Keratinocyte (primary cell): ENCODE results near the gene C5orf24. TPM values are rescaled to one million over a fixed set of nuclear protein-coding genes. Genes with fewer than 3 reads are reported as not detected.

Experiments
- DNase-seq: peaks from one replicate; pipeline ENCODE4 v3.0.0-alpha.2; 2011; ENCODE audit warnings: low read depth, missing footprints, low spot score
- FAIRE-seq: peaks from 2 replicates; lab custom pipeline; 2011; peaks lifted over from hg19 to GRCh38; lab: Jason Lieb, UNC
- H2AFZ ChIP-seq: 2 replicates; pipeline ENCODE4 v1.6.0; 2012; ENCODE audit warnings: low read length, control low read depth, inconsistent platforms; ENCODE audit not compliant: control insufficient read depth
- H3K27ac ChIP-seq: 2 replicates; pipeline ENCODE4 v1.5.1; 2011; ENCODE audit warnings: low read length; ENCODE audit not compliant: control insufficient read depth, insufficient read depth
- H3K27me3 ChIP-seq: 3 replicates; pipeline ENCODE4 v1.6.0; 2011; ENCODE audit warnings: low read length; ENCODE audit not compliant: control insufficient read depth, insufficient read depth; ENCODE audit errors: extremely low read depth
- H3K36me3 ChIP-seq, 2 experiments: 2 replicates in 1 of 2; 3 replicates in 1 of 2; pipeline ENCODE4 v1.5.1; 2011; ENCODE audit warnings: low read length in 2 of 2, mild to moderate bottlenecking in 1 of 2; ENCODE audit not compliant: control insufficient read depth in 2 of 2, insufficient read depth in 2 of 2; ENCODE audit errors: extremely low read depth in 1 of 2
- H3K4me1 ChIP-seq: 3 replicates; pipeline ENCODE4 v1.5.1; 2011; ENCODE audit warnings: low read length; ENCODE audit not compliant: control insufficient read depth, insufficient read depth; ENCODE audit errors: extremely low read depth
- H3K4me2 ChIP-seq: 3 replicates; pipeline ENCODE4 v1.6.0; 2011; ENCODE audit warnings: low read depth, low read length; ENCODE audit not compliant: control insufficient read depth, insufficient read depth; ENCODE audit errors: extremely low read depth
- H3K4me3 ChIP-seq, 3 experiments: fragments of 200-600 bp in 1 of 3; sonication (generic) in 1 of 3; 2 replicates in 2 of 3; 3 replicates in 1 of 3; pipeline ENCODE4 v1.5.1; 2011 to 2016; ENCODE audit warnings: low read length in 3 of 3, mild to moderate bottlenecking in 3 of 3, control low read depth in 2 of 3, inconsistent platforms in 1 of 3, low read depth in 1 of 3, mixed read lengths in 1 of 3, mixed run types in 1 of 3, moderate library complexity in 1 of 3; ENCODE audit not compliant: control insufficient read depth in 2 of 3, insufficient read depth in 2 of 3; ENCODE audit errors: extremely low read depth in 1 of 3
- H3K79me2 ChIP-seq: 2 replicates; pipeline ENCODE4 v1.6.0; 2012; ENCODE audit warnings: low read length; ENCODE audit not compliant: control insufficient read depth, insufficient read depth
- H3K9ac ChIP-seq: 3 replicates; pipeline ENCODE4 v1.6.0; 2011; ENCODE audit warnings: low read length; ENCODE audit not compliant: control insufficient read depth, insufficient read depth; ENCODE audit errors: extremely low read depth
- H3K9me1 ChIP-seq: 3 replicates; pipeline ENCODE4 v1.6.0; 2011; ENCODE audit warnings: low read length; ENCODE audit not compliant: control insufficient read depth, insufficient read depth; ENCODE audit errors: extremely low read depth
- H3K9me3 ChIP-seq: 2 replicates; pipeline ENCODE4 v1.5.1; 2012; ENCODE audit warnings: low read depth, low read length; ENCODE audit not compliant: control insufficient read depth
- H4K20me1 ChIP-seq: 3 replicates; pipeline ENCODE4 v1.6.0; 2011; ENCODE audit warnings: low read length; ENCODE audit not compliant: control insufficient read depth, insufficient read depth; ENCODE audit errors: extremely low read depth
- EZH2 ChIP-seq: IDR thresholded peaks from one replicate; pipeline ENCODE4 v1.6.1; 2012; ENCODE audit warnings: inconsistent platforms, mild to moderate bottlenecking, low read length, moderate library complexity
- dilution Hi-C: fragments of 300-500 bp; cut with MboI; formaldehyde crosslinking; loops from one replicate; pipeline ENCODE4 v1.7.0; 2020; ENCODE audit warnings: low sequenced_read_pairs; ENCODE audit not compliant: extremely low pct_ligation_motif_present
- polyA plus RNA-seq, 5 experiments: library from polyadenylated mRNA; depleted of rRNA in 3 of 5; stranded (reverse) in 3 of 5; stranded (forward) in 1 of 5; unstranded in 1 of 5; fragments of >200 nt; gene quantifications; 1 replicate in 1 of 5; 2 replicates in 3 of 5; 3 replicates in 1 of 5; pipeline versions ENCODE4 v1.2.1 to v1.2.3, GENCODE V29; 2011 to 2012; ENCODE audit warnings: missing spikeins in 2 of 5, low read depth in 1 of 5, low replicate concordance in 1 of 5
- TF ChIP-seq, protein P1 (sequence below), 3 experiments: IDR thresholded peaks in 1 of 3; conservative IDR thresholded peaks in 1 of 3; optimal IDR thresholded peaks in 1 of 3; 2 replicates in 2 of 3; 3 replicates in 1 of 3; pipeline versions ENCODE3 to v1.5.1; 2011; ENCODE audit warnings: low read length in 3 of 3, mild to moderate bottlenecking in 3 of 3, moderate library complexity in 2 of 3, control low read depth in 1 of 3, inconsistent platforms in 1 of 3; ENCODE audit not compliant: insufficient read depth in 2 of 3; ENCODE audit errors: extremely low read depth in 1 of 3

C5orf24 gene
- polyA plus RNA-seq, 1 donor (not counting 4 experiments of a cell fraction or from before 2014, with no cell fraction given), result 36.5 TPM

DNA sequence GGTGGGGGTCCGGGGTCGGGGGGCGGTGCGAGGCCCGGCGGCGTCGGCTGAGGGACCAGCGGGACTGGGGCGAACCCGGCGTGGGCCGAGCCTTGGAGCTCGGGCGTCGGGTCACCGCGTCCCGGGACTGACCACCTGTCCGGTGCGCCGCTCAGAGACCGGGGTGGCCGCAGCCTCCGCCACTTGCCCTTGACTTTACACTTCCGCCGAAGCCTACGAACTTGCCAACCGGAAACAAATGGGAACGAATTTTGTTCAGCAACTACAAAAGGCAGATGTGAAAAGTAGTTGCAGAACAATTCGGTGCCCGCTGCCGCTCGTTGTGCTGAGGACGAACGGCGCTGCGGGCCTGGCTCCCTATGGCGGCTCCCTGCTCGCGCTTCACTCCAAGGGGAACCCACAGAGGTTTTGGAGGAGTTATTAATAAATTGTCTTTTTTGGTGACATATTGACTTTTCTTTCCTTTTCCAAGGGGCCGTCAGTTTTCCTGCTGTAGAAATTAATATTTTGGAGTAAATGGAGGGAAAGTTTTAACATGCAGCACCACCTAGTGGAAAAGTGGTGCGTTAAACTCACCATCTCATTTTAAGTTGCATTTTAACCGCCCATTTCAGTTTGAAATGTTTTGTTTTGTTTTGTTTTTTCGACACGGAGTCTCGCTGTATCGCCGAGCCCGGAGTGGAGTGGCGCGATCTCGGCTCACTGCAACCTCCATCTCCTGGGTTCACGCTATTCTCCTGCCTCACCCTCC lies 59.7 kb downstream of the C5orf24 start:
- no peak for TF ChIP-seq EZH2
- TF ChIP-seq, protein P1, sequence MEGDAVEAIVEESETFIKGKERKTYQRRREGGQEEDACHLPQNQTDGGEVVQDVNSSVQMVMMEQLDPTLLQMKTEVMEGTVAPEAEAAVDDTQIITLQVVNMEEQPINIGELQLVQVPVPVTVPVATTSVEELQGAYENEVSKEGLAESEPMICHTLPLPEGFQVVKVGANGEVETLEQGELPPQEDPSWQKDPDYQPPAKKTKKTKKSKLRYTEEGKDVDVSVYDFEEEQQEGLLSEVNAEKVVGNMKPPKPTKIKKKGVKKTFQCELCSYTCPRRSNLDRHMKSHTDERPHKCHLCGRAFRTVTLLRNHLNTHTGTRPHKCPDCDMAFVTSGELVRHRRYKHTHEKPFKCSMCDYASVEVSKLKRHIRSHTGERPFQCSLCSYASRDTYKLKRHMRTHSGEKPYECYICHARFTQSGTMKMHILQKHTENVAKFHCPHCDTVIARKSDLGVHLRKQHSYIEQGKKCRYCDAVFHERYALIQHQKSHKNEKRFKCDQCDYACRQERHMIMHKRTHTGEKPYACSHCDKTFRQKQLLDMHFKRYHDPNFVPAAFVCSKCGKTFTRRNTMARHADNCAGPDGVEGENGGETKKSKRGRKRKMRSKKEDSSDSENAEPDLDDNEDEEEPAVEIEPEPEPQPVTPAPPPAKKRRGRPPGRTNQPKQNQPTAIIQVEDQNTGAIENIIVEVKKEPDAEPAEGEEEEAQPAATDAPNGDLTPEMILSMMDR (optimal IDR thresholded peaks at IDR 0.05 in 1 of 3, IDR thresholded peaks at IDR 0.05 in 1 of 3, conservative IDR thresholded peaks at IDR 0.05 in 1 of 3; ENCODE audit: extremely low read depth in 1 of 3, insufficient read depth in 2 of 3, low read length in 3 of 3), result peak; percentile 7 to 63 (median 44)
- Histone ChIP-seq H3K27ac (peak overlapping the region; percentile 93), H3K4me3 (peak overlapping the region; percentile 68 to 89 (median 78)), H3K79me2 (no peaks in the 10 kb centered on the region), H3K36me3 (peaks cover 0 to 6% of the 10 kb centered on the region in 2 experiments), H3K9ac (peak overlapping the region; percentile 89), H3K4me2 (peak overlapping the region; percentile 80), H3K27me3 (no peaks in the 10 kb centered on the region), H3K9me1 (no peaks in the 10 kb centered on the region), H4K20me1 (no peaks in the 10 kb centered on the region), H3K9me3 (no peaks in the 10 kb centered on the region), H3K4me1 (peaks cover 4% of the 10 kb centered on the region), H2AFZ (peak overlapping the region; percentile 92)
- FAIRE-seq (no peak), DNase-seq (no peak)
- dilution Hi-C loops, result no loop called here

DNA sequence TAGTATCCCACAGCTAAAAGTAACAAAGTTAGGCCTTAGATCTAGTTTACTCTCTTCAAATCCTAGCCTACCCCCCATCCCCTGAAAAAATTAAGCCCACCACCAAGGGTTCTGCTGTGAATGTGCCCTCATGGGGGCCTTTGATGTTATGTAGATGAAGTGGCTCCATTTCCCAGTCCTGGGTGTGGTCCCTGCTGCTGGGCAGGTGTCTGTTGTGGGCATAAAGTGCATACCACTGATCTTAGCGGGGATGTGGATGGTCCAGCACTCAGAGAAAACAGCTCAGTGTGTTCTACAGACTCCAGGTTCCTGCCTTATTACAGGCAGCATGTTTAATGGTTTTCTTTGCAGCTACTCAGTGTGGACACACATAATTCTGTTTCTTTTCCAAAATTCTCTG lies 61.0 kb downstream of the C5orf24 start:
- FAIRE-seq, result no peak
- no peak overlapping the region for H3K9ac ChIP-seq
- DNase-seq, result no peak
- H3K27ac ChIP-seq, result no peak overlapping the region
- H3K4me1 ChIP-seq, result peaks cover 4% of the 10 kb centered on the region
- no peaks in the 10 kb centered on the region for H3K27me3 ChIP-seq
- TF ChIP-seq, protein P1 (optimal IDR thresholded peaks at IDR 0.05 in 1 of 3, IDR thresholded peaks at IDR 0.05 in 1 of 3, conservative IDR thresholded peaks at IDR 0.05 in 1 of 3; ENCODE audit: extremely low read depth in 1 of 3, insufficient read depth in 2 of 3, low read length in 3 of 3), result no peak
- TF ChIP-seq EZH2, result no peak
- no peak overlapping the region for H2AFZ ChIP-seq
- no peaks in the 10 kb centered on the region for H3K9me1 ChIP-seq
- dilution Hi-C loops, result no loop called here
- H3K4me2 ChIP-seq, result no peak overlapping the region
- H4K20me1 ChIP-seq, result no peaks in the 10 kb centered on the region
- no peaks in the 10 kb centered on the region for H3K79me2 ChIP-seq
- H3K9me3 ChIP-seq, result no peaks in the 10 kb centered on the region
- no peak overlapping the region for H3K4me3 ChIP-seq
- peaks cover 0 to 10% of the 10 kb centered on the region in 2 experiments for H3K36me3 ChIP-seq

Other genes starting within 250 kb of the C5orf24 start
- 36.1 to 56.1 TPM (median 39.2 TPM) in 3 replicates for gene SAR1B, start 213.1 kb upstream of the C5orf24 start, polyA plus RNA-seq
- gene SEC24A, start 197.2 kb upstream of the C5orf24 start, polyA plus RNA-seq, result 14.2 to 19.2 TPM (median 18.3 TPM) in 3 replicates
- gene CAMLG, start 107.4 kb upstream of the C5orf24 start, polyA plus RNA-seq, result 10.0 to 19.9 TPM (median 13.0 TPM) in 3 replicates
- 18.7 to 39.0 TPM (median 25.2 TPM) in 3 replicates for gene DDX46, start 87.2 kb upstream of the C5orf24 start, polyA plus RNA-seq
- 24.7 to 35.8 TPM (median 31.4 TPM) in 3 replicates for gene TXNDC15, start 28.4 kb downstream of the C5orf24 start, polyA plus RNA-seq
- 3.8 to 6.2 TPM (median 4.4 TPM) in 3 replicates for gene PCBD2, start 59.2 kb downstream of the C5orf24 start, polyA plus RNA-seq
- 0.10 to 0.31 TPM (median 0.22 TPM) in 3 replicates for gene CATSPER3, start 121.9 kb downstream of the C5orf24 start, polyA plus RNA-seq
- 0.73 to 2.3 TPM (median 1.7 TPM) in 3 replicates for gene PITX1, start 188.3 kb downstream of the C5orf24 start, polyA plus RNA-seq